C4-2B (cell line): ENCODE results near the gene MIPOL1.
"Not testable (repeated sequence)": the region's sequence is repeated elsewhere in the genome, so short reads cannot be mapped to it uniquely, and the experiment has no call there.

Experiments used
- H3K27ac ChIP-seq: fragments of 450-650 bp; 2 replicates; pipeline ENCODE4 v1.5.1; 2017
- ZFX ChIP-seq: fragments of 450-650 bp; IDR thresholded peaks from 2 replicates; pipeline ENCODE4 v1.6.1; 2017
- TF ChIP-seq, protein P1 (sequence below): fragments of 450-650 bp; conservative IDR thresholded peaks from 2 replicates; pipeline ENCODE4 v1.5.1; 2017; ENCODE audit warnings: mild to moderate bottlenecking

Gene MIPOL1

DNA sequence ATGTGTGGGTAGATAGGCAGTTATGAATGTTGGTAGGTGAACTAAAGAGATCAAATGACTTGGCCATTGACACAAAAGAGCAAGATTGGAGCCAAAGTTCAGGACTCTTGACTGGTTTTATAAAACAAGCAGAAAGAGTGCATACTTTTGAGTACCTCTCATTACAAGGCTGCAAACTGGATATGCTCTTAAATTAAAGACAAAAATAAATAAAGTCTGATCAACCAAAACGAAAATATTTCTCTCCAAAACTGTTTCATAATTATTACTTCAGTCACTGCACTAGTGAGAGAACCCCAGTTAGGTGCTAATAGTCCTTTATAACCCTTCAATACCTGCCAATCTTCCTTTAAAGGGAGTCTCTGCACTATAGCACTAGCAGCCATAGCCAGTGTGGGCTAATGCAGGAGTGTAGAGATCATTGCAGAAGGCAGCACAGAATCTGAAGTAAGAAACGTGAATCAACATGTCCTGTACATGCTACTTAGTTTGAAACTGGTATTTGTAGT lies 250.2 kb downstream of the MIPOL1 start:
- no peak overlapping the region for H3K27ac ChIP-seq
- TF ChIP-seq, protein P1, sequence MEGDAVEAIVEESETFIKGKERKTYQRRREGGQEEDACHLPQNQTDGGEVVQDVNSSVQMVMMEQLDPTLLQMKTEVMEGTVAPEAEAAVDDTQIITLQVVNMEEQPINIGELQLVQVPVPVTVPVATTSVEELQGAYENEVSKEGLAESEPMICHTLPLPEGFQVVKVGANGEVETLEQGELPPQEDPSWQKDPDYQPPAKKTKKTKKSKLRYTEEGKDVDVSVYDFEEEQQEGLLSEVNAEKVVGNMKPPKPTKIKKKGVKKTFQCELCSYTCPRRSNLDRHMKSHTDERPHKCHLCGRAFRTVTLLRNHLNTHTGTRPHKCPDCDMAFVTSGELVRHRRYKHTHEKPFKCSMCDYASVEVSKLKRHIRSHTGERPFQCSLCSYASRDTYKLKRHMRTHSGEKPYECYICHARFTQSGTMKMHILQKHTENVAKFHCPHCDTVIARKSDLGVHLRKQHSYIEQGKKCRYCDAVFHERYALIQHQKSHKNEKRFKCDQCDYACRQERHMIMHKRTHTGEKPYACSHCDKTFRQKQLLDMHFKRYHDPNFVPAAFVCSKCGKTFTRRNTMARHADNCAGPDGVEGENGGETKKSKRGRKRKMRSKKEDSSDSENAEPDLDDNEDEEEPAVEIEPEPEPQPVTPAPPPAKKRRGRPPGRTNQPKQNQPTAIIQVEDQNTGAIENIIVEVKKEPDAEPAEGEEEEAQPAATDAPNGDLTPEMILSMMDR = no peak
- TF ChIP-seq ZFX = no peak

DNA sequence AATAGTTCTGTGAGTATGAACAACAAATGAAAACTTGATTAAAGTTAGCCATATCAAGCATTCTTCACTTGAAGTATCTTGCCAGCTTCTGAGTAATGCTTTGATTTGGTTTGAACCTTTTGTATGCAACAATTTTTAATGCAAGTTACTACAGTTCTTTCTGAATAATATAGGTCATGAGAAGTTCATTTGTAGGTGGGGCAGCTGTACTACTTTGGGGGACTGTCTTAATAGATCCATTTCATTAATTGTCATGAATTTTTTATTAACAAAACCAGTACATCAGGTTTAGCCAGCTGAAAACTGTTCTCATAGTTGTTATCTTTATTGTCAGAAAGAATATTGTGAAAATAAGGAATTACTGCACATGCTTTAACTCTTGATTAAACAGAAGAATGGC lies 254.6 kb downstream of the MIPOL1 start:
- TF ChIP-seq ZFX = no peak
- TF ChIP-seq, protein P1 = no peak
- H3K27ac ChIP-seq = no peak overlapping the region

DNA sequence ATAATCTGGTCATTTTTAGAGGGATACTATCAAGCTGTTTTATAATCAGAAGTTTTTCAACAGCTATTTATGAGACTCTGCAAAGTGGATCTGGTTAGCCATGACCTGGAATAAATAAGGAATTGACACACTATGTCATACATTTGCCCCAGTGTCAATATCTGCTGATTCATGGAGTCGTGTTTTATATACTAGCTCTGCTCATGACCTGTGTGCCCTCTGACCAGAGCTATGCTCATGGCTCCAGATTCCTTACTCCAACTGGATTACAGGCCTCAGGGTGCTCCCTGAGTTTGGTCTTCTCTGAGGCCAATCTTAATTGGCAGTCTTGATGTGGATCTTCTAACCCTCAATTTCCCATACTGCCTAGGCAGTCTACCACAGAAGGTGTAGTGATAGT lies 256.2 kb downstream of the MIPOL1 start:
- TF ChIP-seq, protein P1 = no peak
- no peak for TF ChIP-seq ZFX
- no peak overlapping the region for H3K27ac ChIP-seq

DNA sequence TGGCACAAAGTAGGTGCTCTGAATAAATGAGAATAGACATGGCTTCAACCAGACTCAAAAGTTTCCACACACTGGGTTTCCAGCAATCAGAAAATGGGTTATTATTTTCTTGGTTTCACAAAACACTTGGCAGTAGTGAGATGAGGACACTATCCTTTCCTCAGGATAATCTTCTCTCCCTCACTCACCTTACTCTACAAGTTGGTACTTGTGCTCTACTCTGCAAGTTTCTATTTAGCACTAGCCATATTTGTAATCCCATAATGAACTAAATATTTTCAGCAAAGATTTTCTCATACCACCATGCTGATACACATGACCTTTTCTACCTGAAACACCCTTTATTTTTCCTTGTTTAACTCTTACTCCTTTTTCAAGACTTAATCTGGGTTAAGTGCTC lies 259.6 kb downstream of the MIPOL1 start:
- TF ChIP-seq ZFX = no peak
- TF ChIP-seq, protein P1 = no peak
- H3K27ac ChIP-seq = no peak overlapping the region

DNA sequence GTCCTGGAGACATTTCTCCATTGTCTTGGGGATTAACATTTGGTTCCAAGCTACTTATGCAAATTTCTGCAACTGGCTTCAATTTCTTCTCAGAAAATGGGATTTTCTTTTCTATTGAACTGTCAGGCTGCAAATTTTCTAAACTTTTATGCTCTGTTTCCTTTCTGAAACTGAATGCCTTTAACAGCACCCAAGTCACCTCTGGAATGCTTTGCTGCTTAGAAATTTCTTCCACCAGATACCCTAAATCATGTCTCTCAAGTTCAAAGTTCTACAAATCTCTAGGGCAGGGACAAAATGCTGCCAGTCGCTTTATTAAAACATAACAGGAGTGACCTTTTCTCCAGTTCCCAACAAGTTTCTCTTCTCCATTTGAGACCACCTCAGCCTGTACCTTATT lies 264.7 kb downstream of the MIPOL1 start:
- not testable (repeated sequence) for H3K27ac ChIP-seq

DNA sequence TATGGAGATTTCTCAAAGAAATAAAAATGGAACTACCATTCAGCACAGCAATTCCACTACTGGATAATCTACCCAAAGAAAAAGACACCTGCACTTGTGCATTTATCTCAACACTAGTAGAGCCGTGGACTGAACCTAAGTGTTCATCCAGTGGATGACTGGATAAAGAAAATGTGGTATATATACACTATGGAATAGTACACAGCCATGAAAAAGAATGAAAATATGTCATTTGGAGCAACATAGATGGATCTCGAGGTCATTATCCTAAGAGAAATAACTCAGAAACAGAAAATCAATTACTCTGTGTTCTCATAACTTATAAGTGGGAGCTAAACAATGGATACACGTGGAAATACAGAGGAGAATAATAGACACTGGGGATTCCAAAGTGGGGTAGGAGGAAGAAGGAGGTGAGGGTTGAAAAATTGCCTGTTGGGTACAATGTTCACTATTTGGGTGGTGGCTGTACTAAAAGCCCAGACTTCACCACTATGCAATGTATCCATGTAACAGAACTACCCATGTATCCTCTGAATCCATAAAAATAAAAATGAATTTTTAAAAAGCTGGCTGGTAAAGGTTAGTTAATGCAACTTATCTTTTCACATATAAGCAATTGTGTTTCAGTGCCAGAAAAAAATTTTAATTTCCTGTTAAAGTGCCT lies 266.6 kb downstream of the MIPOL1 start:
- TF ChIP-seq ZFX = no peak
- TF ChIP-seq, protein P1 = no peak
- H3K27ac ChIP-seq = no peak overlapping the region

DNA sequence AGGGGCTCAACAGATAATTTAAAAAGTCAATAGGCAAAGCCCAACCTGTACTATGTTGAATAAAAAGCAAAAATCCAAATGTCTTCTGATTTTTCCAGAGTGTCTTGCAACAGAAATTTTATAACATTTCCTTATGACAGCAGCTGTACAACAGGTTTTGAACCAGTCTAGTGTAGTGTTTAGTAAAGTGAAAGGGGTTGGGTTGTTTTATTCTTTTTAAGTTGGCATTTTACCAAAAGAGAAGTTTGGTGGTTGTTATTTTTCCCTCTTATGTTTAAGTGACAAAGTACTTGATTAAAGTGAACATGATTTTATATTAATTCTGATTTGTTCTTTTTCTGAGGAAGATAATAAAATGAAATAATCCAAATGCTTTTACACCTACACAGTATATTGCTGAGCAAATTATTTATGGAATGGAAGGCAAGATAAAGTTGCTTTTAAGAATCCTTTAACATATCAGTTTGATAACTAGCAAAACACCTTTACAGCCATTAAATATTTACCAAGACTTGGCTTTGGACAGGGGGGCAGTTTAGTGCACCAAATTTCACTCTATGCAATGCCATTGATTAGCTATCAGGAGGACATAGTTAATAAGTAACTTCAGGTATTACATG lies 268.4 kb downstream of the MIPOL1 start:
- no peak overlapping the region for H3K27ac ChIP-seq
- no peak for TF ChIP-seq ZFX
- TF ChIP-seq, protein P1 = no peak

DNA sequence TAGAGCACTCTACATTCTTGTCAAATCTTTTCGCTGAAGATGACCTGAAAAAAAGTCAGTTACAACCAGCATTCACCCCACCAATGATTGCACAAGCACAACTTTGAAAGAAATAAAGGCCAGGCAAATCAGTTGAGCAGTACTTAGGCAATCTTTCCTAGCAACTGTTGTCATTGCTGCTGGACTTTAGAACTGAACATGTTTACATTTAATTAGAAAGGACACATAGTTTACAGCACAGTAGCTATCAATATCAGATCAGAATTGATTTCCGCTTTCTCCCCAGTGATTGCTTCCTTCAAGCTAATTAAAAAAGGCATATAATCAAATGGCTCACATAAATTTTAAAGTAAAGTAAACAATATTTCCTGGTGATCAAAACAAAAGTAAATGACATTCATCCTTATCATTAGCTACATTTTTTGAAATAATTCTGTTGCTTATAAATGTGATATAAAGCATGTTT lies 268.9 kb downstream of the MIPOL1 start:
- TF ChIP-seq ZFX = no peak
- TF ChIP-seq, protein P1 = no peak
- H3K27ac ChIP-seq = no peak overlapping the region
